ENCODE results near the gene SIGLEC1.
A peak's percentile ranks its signal among the peaks of the same experiment; 100 is the strongest.

The SIGLEC1 gene

DNA sequence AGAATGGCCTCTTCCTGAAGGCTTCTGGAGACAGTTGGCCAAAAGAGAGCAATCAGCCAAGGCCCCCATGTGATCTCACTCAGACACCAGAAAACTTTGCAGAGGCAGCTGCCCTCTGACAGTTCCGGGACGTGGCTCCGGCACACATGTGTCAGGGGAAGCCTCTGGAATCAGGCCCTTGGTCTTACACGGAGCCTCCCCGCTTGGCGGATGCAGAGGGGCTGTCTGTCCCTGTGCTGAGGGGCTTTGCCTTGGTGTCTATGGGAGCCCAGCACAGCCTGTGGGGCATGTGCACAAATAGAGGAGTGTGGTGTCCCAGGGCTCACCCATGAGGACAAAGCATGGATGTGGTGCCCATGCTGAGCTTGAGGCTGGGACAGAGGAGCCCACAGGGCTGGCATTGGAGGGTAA lies 13.8 kb downstream of the SIGLEC1 start:
- no peak for DNase-seq

DNA sequence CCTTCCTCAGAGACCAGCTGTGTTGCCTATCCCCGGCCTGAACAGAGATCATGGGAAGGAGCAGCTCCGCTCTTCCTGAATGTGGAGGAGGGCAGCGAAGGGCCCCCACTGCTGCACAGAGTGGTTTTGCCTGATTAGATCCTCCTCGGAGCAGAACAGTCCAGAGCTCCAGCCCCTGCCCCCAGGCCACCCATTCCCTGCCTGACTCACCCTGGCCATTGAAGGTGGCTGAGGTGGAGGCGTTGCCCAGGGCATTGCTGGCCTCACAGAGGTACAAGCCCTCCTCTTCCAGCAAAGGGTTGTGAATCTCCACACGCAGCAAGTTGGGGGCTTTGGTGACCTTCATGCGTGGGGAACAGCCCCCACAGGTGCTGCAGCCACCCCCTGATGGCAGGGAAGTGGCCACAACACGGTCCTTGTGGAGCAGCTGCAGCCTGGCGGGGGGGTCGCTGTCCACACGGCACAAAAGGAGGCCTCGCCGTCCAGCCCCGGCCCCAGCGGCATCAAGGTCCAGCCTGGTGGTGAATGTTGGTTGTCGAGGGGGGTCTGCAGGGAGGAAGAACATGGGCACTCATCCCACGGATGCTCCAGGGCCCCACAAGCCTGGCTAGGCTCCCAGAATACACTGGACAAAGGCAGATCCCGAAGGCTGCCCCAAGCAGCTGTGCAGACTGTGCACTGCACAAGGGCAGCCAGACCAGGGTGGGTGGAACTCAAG lies 14.7 kb downstream of the SIGLEC1 start:
- no peak for DNase-seq

DNA sequence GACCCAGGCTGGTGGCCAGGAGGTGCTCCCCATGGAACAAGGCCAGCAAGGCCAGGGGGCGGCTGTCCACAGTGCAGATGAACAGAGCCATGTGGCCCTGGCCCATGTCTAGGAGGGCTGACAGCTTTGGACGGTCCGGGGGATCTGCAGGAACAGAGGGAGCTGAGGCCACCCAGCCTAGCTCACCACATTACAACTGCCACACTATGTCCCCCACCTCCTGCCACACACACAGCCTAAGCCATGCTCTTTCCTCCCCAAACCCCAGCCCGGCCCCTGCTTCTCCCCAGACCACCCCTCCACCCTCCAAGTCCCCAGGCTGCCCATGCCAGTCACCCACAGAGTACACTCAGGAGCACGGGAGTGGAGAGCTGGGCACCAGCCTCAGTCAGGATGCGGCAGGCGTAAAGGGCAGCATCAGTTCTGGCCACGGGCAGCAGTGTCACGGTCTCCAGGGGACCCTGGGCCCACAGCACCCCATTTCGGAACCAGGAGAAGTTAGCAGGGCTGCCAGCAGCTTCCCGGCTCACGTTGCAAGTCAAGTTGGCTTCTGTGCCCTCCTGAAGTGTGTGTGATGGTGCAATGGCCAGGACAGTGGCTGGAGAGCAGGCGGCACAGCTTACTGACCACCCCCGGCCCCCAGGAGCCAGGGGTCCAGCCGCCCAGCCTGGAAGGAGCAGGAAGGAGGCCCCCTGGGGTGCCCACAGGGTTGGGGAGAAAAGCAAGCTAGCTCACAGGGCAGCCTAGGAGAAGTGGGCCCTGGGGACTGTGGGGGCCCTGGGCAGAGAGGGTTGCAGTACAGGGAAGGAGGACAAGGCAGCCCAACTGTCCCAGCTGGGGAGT lies 15.4 kb downstream of the SIGLEC1 start:
- no peak for DNase-seq

DNA sequence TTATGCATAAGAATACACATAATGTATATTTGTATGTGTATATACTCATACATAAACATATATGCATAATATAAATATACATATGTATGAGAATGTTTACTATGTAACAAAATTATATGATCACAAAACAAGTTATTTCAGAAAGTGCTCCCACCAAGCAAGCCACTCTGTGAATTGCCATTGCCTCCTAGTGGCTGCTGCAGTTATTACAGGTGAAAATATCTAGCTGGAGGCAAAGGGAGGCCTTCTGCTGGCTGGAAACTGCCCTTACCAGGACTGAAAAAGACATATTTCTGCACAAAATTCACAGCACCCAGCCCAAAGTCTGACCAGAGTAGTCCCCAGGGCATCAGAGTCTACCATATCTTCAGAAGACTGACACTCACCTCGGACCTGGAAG lies 16.2 kb downstream of the SIGLEC1 start:
- no peak for DNase-seq

DNA sequence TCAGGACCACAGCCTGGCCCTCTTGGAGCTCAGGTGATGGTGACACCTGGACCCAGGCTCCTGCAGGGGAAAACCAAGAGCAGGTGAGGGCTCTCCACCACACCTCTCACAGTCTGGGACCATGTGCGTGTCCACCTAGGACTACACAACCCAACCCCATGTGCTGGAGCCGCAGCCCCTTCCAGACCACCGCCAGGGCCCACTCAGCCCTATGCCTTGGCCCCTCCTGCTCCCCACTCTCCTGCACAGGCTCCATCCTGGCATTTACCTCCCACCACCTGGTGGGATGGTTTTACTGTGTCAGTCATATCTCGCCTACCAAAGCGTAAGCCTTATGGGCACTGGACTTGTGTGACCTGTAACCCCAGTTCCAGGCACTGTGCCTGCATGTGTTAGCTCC lies 17.5 kb downstream of the SIGLEC1 start:
- DNase-seq = no peak

DNA sequence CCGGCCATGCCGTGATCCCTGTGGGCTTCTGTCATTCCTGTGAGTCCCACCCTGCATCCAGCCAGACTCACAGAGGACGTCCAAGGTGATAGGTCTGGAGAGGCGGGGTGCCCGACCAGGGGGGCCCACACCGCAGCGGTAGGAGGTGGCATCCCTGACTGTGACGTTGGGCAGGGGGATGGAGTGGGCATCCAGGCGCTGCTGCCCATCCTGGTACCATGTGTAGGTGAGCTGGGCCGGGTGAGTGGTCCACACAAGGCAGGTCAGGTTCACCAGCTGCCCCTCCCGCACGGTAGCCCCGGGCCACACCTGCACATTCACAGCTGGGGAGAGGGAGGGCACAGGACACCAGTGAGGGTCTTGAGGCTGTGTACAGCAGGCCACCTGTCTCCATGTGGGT lies 19.0 kb downstream of the SIGLEC1 start:
- DNase-seq = no peak

DNA sequence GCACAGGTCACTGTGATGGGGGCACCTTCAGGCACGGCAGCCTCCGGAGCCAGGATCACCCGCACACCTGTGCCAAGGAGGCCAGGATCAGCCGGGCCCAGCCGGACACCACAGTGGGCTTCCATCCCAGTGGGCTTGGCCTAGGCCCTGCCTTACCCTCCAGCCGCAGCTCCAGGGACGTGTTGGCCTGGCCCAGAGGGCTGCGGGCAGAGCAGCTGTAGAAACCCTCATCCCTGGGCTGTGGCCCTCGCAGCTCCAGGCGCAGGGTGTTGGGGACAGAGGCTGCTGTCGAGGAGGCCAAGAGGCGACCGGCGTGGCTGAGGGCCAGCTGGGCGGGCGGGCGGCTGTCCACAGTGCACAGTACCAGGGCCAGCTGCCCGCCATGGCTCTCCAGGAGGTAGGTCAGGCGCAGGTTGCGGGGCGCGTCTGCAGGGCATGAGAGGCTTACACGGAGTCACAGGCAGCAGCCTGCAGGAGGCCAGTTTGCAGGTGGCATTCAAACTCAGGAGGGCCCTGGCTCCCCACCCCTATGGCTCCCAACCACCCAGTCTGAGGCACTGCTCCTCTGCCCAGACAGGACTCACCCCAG lies 19.6 kb downstream of the SIGLEC1 start:
- no peak for DNase-seq

DNA sequence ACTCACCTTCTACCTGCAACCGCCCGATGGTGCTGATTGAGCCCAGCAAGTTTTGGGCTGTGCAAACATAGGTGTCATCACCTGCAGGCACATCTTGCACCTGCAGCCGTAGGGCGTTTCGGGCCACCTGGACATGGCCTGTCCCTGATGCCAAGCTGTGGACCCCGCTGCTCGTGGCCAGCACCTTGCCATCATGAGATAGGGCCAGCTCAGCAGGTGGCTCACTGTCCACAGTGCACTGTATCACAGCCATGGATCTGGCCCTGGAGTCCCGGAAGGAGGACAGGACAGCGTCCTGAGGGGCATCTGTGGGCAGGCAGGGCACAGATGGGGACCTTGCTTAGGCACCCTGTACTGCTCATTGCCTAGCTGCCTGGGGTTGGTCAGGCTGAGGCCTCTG lies 20.5 kb downstream of the SIGLEC1 start:
- DNase-seq = no peak

DNA sequence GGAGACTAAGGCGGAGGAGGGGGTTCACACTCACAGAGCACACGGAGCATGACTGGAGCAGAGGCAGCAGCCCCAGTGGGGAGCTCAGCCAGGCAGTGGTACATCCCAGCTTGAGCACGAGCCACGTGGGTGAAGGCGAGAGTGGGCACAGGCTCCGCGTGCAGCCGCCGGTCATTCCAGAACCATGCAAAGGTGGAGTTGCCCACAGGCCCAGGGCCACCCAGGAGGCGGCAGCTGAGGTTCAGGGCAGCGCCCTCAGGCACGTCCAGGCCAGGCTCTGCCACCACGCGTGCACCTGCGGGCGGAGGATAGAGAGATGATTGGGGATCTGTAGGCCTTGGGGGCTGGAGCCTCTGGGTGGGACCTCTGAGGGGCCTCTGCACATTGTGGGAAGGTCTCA lies 21.1 kb downstream of the SIGLEC1 start:
- no peak for DNase-seq

DNA sequence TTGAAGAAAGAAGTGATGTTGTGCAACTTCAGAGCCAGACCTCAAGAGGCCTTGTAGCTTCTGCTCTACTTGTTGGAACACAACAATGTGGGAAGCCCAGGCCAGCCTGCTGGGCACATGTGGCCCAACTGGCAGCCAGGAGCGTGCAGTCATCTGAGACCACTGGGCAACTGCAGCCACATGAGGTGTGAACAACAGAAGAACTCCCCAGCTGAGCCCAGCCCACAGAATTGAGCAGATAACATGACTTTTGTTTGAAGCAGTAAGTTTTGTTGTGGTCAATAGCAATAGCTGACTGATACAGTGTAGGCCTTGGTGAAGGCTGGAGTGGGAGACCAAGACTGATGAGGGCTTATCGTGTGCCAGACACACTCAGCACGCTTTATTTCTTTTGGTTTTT lies 22.0 kb downstream of the SIGLEC1 start:
- no peak for DNase-seq

DNA sequence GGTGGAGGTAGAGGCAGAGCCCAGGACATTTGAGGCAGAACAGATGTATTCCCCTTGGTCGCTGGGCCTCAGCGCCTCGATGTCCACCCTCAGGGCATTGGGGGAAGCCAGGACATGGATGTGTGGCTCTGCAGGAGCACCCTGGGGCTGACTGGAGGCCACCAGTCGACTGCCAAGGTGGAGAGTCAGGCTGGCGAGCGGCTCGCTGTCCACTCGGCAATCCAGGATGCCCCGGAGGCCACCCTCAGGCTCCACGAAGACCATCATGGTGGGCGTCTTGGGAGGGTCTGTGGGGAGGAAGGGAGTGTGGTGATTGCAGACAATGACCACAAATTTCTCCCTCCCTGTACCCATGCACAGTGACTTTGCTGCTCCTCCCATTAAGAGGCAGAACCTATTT lies 22.4 kb downstream of the SIGLEC1 start:
- no peak for DNase-seq

DNA sequence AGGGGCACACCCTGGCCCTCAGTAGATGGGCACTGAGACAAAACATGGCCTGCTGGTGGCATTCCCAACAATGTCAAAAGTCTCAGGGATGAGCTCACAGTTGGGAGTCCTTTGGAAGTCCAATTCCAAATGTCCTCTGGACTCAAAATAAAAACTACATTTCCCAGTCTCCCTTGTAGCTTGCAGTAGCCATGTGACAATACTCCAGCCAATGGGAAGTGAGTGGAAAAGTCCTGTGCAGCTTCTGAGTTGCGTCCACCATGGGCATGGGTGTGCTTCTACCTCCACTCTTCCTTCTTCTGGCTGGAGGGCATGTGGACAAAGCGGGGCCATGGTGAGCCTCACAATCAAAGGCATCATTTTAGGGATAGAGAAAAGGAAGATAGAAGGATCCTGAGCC lies 24.7 kb downstream of the SIGLEC1 start:
- peak; percentile 62 for DNase-seq

DNA sequence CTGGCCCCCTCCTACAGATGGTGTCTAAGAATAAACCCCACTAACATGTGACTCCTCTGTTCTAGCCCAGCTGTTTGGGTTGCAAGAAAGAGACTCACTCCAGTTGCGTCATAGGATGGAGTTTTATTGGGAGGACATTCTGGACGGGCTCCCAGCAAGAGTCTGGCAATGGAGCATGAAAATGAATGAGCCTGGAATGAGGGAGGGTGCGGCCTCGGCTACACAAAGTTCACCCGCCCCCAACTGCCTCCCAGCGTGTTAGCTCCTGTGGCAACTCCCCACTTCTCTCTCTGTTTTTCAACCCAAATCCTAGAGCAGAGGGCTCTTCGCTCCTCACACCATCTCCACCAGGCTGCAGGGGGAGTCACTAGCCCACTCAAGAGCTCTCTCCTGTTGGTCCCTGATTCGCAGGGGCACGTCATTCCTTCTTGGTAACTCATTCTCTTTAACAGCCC lies 25.5 kb downstream of the SIGLEC1 start:
- DNase-seq = peak; percentile 72

DNA sequence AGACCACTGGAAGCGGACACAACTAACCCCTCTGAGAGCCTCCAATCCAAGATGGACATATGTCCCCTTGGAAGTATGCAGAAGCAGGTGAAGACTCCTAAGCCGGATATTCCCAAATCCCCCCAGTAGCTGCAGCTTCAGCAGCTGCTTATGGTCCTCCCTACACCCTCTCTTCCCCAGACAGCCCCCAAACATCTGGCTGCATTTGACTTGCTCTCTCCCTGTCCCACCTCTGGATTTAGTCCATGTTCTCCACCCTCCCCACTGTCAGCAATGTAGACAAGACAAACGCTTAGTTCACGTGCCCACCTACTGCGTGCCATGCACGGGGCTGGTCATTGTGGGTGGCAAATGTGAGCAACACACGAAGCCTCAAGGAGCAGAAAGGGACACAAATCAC lies 26.0 kb downstream of the SIGLEC1 start:
- DNase-seq = no peak

DNA sequence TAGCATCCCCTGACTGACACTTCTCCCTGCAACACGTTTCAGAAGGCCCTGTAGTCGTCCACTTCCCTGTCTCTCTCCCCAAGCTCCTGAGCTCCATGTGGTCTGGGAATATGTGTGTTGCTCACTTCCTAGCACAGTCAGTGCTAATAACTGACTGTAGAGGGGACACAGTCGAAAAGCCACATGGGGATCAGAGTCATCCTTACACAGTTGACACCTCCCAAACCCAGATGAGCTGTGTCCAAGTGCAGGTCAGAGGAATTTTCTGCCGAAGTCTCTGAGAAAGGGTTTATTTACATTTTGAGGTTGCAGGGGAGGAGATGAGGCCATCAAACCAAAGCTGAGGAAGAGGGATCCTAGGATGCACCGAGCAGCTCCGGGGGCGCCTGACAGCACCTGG lies 27.1 kb downstream of the SIGLEC1 start:
- no peak for DNase-seq

DNA sequence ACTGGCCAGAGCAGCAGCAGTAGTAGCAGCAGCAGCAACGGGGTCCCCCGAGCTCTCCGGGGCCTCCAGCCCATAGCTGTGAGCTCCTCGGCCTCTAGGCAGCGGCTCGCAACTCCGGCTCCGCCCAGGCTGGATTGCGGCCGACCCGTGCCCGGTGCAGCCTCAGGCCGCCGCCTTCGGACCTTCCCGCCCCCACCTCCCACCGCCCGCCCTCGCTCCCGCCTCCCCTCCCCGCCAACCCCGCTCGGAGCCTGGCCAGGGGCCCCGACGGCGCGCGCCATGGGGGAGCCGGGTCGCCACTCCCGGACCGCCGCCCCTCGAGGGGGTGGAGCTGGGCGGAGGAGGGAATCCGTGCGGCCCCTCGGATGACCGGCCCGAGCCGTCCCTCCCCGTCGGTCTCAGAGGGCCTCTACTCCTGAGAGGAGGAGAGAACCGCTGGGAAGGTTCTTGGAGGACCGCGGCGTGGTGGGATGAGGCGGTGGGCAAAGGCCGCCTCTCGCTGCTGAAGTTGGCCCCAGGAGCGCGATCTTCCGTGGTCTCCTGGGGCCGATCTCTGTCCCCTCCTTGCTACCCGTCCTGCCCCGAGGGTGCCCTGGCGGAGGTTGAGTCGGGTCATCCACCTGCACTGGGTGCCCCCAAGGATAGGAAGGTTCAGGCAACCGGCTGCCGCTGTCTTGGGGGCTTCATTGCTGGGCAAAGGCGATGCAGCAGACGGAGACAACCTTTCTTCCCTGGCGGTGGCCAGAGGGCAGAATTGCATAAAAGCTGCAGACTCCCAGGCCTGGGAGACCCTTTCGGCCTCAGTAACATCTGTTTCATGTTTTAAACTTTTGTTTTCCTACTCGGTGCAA lies 30.2 kb downstream of the SIGLEC1 start, which contains the start of gene ADAM33:
Gene ADAM33, minus strand, starts transcription at position 80 of the 851 bp plus-strand sequence. Its CDS starts 6 bp downstream, at position 74.
- peak; percentile 58 for DNase-seq

DNA sequence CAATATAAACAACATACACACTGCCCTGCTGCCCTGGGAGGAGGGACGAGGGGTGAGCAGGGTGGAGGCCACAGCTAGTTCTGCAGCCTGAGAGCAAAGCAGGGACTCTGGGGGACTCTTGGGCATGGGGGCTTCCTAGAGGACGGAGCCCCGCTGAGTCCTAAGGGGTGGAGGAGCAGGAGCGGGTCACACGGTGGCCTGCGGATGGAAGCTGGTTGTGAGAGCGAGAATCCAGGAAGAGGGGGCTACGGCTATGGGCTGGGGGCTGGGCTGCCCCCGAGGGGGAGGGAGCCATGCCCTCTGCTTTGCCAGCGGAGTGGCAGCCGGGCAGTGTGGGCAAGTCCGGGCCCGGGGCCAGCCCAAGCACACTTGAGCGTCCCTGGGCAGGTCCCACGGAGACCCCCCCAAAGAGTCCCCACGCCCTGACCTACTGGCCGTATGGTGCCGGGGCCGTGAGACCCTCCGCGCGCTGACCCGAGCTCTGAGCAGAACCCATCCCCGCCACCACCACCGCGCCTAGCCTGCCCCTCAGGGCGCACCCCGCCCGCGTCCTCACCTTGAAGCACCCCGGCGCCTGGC lies 31.0 kb downstream of the SIGLEC1 start:
- DNase-seq = no peak

DNA sequence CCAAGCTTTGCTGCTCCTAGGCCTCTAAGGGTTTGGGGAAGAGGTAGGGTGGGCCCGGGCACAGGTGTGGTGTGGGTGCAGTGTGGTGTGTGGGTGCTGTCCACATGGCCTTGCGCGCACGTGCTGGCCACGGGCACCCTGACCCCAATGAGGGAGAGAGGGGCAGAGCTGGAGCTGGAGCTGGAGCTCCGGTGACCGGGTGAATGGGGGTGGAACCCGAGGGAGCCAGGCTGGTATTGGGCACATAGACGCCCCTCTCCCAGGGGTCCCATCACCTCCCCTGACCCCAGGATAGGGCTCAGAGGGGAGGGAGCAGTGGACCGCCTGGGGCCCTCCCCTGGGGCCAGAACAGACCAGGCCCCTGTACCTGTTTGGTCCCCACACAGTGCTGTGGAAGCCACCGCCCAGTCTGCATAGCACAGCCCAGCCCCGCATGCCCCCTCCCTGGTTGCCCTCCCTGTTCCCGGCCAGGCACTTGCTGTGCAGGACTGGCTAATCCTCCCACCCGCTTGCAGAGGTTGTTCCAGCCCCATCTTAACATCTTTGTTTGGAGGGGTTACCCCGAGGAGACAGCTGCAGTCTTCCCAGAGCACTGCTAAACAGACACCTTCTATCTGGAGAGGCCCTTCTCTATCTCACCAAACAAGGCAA lies 31.6 kb downstream of the SIGLEC1 start:
- no peak for DNase-seq

DNA sequence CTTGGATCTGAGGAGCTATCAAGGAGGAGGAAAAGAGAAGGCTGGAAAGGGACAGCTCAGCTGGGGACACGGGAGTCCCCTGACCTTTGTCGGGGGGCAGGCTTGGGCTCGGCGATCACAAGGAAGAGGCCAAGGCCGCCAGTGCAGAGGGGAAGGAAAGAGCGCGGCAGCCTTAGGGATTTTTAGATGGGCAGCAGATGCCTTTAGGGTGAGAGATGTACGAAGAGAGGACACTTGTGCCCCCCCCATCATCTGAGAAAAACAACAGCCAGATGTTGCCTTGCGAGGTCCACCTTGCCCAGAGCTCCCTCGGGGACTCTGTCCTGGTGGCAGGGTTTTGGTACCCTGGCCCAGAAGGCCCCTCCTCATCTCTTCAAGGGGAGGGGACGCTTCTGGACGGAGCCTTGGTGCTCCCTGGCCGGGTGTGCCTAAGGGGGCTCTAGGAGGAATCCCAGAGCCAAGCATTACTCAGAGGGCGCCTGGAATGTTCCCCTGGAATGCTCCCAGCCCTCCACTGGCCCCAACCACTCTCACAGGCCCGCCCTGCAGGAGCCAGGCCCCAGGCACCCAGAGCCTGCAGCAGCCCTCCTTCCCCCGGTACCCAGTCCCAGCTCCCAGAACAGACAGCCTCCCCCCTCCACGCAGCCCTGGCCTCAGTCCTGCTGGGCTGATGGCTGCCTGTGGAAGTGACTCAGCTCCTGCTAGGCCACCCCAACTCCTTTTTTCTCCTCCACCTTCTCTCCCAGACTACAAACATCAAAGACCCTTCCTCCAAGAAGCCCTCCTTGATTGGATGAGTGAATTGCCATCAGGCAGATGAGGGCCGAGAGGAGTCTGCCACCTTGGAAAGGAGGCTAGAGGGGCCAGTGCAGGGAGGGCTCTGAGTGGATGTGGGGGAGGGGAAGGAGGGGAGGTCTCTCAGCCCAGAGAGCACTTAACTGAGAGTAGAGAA lies 32.4 kb downstream of the SIGLEC1 start:
- peak; percentile 58 for DNase-seq

DNA sequence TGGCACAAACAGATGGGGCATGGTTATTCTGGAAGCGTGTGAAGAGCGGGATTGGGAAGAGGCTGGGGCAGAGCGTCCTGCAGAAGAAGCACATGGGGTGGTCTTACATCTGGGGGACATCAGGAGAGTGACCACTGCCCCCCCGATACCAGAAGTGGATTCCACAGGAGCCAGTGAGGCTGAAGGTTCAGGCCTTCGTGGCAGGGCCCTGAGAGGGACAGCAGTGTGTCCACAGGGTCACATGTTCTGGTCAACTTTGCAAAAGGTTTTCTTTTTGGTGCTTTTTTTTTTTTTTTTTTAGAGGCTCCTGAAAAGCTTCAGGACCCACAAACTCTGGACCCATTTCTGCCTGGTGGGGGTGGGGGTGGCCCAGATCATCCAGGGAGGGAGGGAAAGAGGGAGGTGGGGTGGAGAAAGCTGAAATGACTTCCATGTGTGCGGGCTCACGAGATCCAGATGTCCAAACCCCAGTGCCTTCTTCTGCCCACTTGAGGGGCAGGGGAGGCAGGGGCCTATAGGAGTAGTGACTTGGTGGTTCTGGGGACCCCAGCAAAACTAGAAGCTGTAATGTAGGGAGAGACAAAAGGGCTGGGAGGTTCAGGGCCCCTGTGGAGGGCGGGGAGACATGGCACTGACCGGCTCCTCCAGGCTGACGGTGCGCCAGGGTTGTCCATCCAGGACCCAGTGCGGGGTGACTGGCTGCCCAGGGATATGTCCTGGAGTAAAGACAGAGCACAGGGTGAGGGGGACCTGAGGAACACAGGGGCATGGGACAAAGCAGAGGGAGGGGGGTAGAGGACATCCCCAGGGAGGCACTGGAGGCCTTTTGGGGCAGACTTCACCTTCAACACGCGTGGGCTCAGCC lies 33.3 kb downstream of the SIGLEC1 start:
- no peak for DNase-seq

Data from eye (tissue), 1 donor.